ENCODE measurements around the gene SSMEM1.
A peak's percentile ranks its signal among the peaks of the same experiment; 100 is the strongest.

Gene SSMEM1

GRCh38 chr7:130201796-130202195 lies 5.9 kb upstream of the SSMEM1 start:
- Histone ChIP-seq H3K36me3 (replicated peaks; ENCODE audit: low read depth, low read length) (peaks cover 46% of the 10 kb centered on the region), H3K27ac (ENCODE audit: low read length) (no peak overlapping the region), H3K4me1 (ENCODE audit: low read length) (peaks cover 12% of the 10 kb centered on the region), H3K27me3 (ENCODE audit: low read depth, low read length) (no peaks in the 10 kb centered on the region), H2AFZ (ENCODE audit: low read depth, low read length) (no peak overlapping the region), H3K9ac (ENCODE audit: low read length) (no peak overlapping the region), H3K4me2 (ENCODE audit: low read length) (no peak overlapping the region), H3K4me3 (ENCODE audit: low read length) (no peak overlapping the region), H3K9me3 (ENCODE audit: insufficient read depth, low read length) (no peaks in the 10 kb centered on the region), H3K79me2 (ENCODE audit: low read length) (peaks cover 16% of the 10 kb centered on the region), H4K20me1 (ENCODE audit: insufficient read depth, low read length) (no peaks in the 10 kb centered on the region)
- TF ChIP-seq EZH2phosphoT487 (IDR thresholded peaks at IDR 0.05; ENCODE audit: low read depth) = no peak
- TF ChIP-seq CTCF (IDR thresholded peaks at IDR 0.05; ENCODE audit: low read depth, low read length) = no peak

- no peaks in the 10 kb centered on the region for H3K9me3 ChIP-seq (ENCODE audit: insufficient read depth, low read length)
- H2AFZ ChIP-seq (ENCODE audit: low read depth, low read length) = peak within 1 kb of the TSS; percentile 84
These were observed 2.3 kb upstream of the SSMEM1 start, which contains the start of gene TMEM209 for GRCh38 chr7:130205084-130205947. Gene TMEM209 (minus strand): TSS chr7:130205406. CDS start chr7:130205375, 31 bp downstream.

GRCh38 chr7:130207033-130207432 lies 627 bp upstream of the SSMEM1 start:
- TF ChIP-seq CTCF (IDR thresholded peaks at IDR 0.05; ENCODE audit: low read depth, low read length) = no peak
- no peak for TF ChIP-seq EZH2phosphoT487 (IDR thresholded peaks at IDR 0.05; ENCODE audit: low read depth)
- Histone ChIP-seq H3K4me2 (ENCODE audit: low read length) (no peak overlapping the region), H3K4me1 (ENCODE audit: low read length) (peaks cover 12% of the 10 kb centered on the region), H2AFZ (ENCODE audit: low read depth, low read length) (no peak overlapping the region), H3K27me3 (ENCODE audit: low read depth, low read length) (no peaks in the 10 kb centered on the region), H4K20me1 (ENCODE audit: insufficient read depth, low read length) (no peaks in the 10 kb centered on the region), H3K9me3 (ENCODE audit: insufficient read depth, low read length) (no peaks in the 10 kb centered on the region), H3K27ac (ENCODE audit: low read length) (no peak overlapping the region), H3K79me2 (ENCODE audit: low read length) (peaks cover 16% of the 10 kb centered on the region), H3K4me3 (ENCODE audit: low read length) (no peak overlapping the region), H3K36me3 (replicated peaks; ENCODE audit: low read depth, low read length) (peaks cover 17% of the 10 kb centered on the region), H3K9ac (ENCODE audit: low read length) (no peak overlapping the region)

More at GRCh38 chr7:130205084-130205947, 2.3 kb upstream of the SSMEM1 start, which contains the start of gene TMEM209:
- H3K36me3 ChIP-seq (replicated peaks; ENCODE audit: low read depth, low read length) = peaks cover 29% of the 10 kb centered on the region
- H3K27me3 ChIP-seq (ENCODE audit: low read depth, low read length) = no peaks in the 10 kb centered on the region
- TF ChIP-seq CTCF (IDR thresholded peaks at IDR 0.05; ENCODE audit: low read depth, low read length) (no peak), EZH2phosphoT487 (IDR thresholded peaks at IDR 0.05; ENCODE audit: low read depth) (no peak)
- no peaks in the 10 kb centered on the region for H4K20me1 ChIP-seq (ENCODE audit: insufficient read depth, low read length)
- peak within 1 kb of the TSS; percentile 73 for H3K4me2 ChIP-seq (ENCODE audit: low read length)
- peaks cover 16% of the 10 kb centered on the region for H3K79me2 ChIP-seq (ENCODE audit: low read length)
- H3K4me3 ChIP-seq (ENCODE audit: low read length) = peak within 1 kb of the TSS; percentile 92
- peaks cover 12% of the 10 kb centered on the region for H3K4me1 ChIP-seq (ENCODE audit: low read length)
- peak within 1 kb of the TSS; percentile 74 for H3K27ac ChIP-seq (ENCODE audit: low read length)
- H3K9ac ChIP-seq (ENCODE audit: low read length) = peak within 1 kb of the TSS; percentile 98

- H3K79me2 ChIP-seq (ENCODE audit: low read length) = peaks cover 16% of the 10 kb centered on the region
- no peak overlapping the region for H2AFZ ChIP-seq (ENCODE audit: low read depth, low read length)
- TF ChIP-seq EZH2phosphoT487 (IDR thresholded peaks at IDR 0.05; ENCODE audit: low read depth) (no peak), CTCF (IDR thresholded peaks at IDR 0.05; ENCODE audit: low read depth, low read length) (no peak)
These were observed 856 bp downstream of the SSMEM1 start for GRCh38 chr7:130208516-130208915.

More at GRCh38 chr7:130208516-130208915, 856 bp downstream of the SSMEM1 start:
- Histone ChIP-seq H3K36me3 (replicated peaks; ENCODE audit: low read depth, low read length) (peaks cover 5% of the 10 kb centered on the region), H3K27me3 (ENCODE audit: low read depth, low read length) (no peaks in the 10 kb centered on the region), H3K4me3 (ENCODE audit: low read length) (no peak overlapping the region), H3K4me2 (ENCODE audit: low read length) (no peak overlapping the region), H4K20me1 (ENCODE audit: insufficient read depth, low read length) (no peaks in the 10 kb centered on the region), H3K27ac (ENCODE audit: low read length) (no peak overlapping the region), H3K4me1 (ENCODE audit: low read length) (peaks cover 12% of the 10 kb centered on the region), H3K9ac (ENCODE audit: low read length) (no peak overlapping the region), H3K9me3 (ENCODE audit: insufficient read depth, low read length) (no peaks in the 10 kb centered on the region)
